ENCODE measurements around the gene CHD1. TPM values are rescaled to one million over a fixed set of nuclear protein-coding genes. Genes with fewer than 3 reads are reported as not detected.
"Not testable (repeated sequence)": the region's sequence is repeated elsewhere in the genome, so short reads cannot be mapped to it uniquely, and the experiment has no call there.

The CHD1 gene
- 10 to 100 TPM; 46.5 to 71.7 (median 70.7) TPM for polyA plus RNA-seq (ENCODE audit: insufficient read depth in 1 of 5, insufficient read length in 5 of 5, low replicate concordance in 1 of 5)
- long read RNA-seq, donor 1, transcript CHD1-205 (4 exons, 724 nt) = major isoform, 11 of 28 reads
- long read RNA-seq, donor 1, partial matches to known transcripts = 11 of 28 reads
- long read RNA-seq, donor 1, other reads (novel, unspliced or antisense) = 0 of 28 reads
- long read RNA-seq, donor 2, full-length matches to known transcripts = 11 of 20 reads
- long read RNA-seq, donor 2, partial matches to known transcripts = 9 of 20 reads
- long read RNA-seq, donor 2, other reads (novel, unspliced or antisense) = 0 of 20 reads
- long read RNA-seq, donor 3, partial matches to known transcripts = 0 of 6 reads
- long read RNA-seq, donor 3, other reads (novel, unspliced or antisense) = 0 of 6 reads
- long read RNA-seq, donor 4, transcript CHD1-205 (4 exons, 724 nt) = major isoform, 7 of 10 reads
- long read RNA-seq, donor 4, partial matches to known transcripts = 0 of 10 reads
- long read RNA-seq, donor 4, other reads (novel, unspliced or antisense) = 0 of 10 reads
- long read RNA-seq, donor 5, transcript CHD1-205 (4 exons, 724 nt) = major isoform, 11 of 25 reads
- long read RNA-seq, donor 5, partial matches to known transcripts = 11 of 25 reads
- long read RNA-seq, donor 5, other reads (novel, unspliced or antisense) = 0 of 25 reads
- long read RNA-seq, donor 6, transcript CHD1-205 (4 exons, 724 nt) = major isoform, 14 of 31 reads
- long read RNA-seq, donor 6, transcript CHD1-211 (9 exons, 2,955 nt) = minor isoform, 5 of 31 reads
- long read RNA-seq, donor 6, partial matches to known transcripts = 11 of 31 reads
- long read RNA-seq, donor 6, other reads (novel, unspliced or antisense) = 0 of 31 reads
- long read RNA-seq, donor 7, full-length matches to known transcripts = 6 of 6 reads
- long read RNA-seq, donor 7, partial matches to known transcripts = 0 of 6 reads
- long read RNA-seq, donor 7, other reads (novel, unspliced or antisense) = 0 of 6 reads
- long read RNA-seq, donor 8, partial matches to known transcripts = 0 of 1 reads
- long read RNA-seq, donor 8, other reads (novel, unspliced or antisense) = 0 of 1 reads

- DNase-seq = peak; percentile 98
Observed at GRCh38 chr5:98928873-98929709, at the start of gene CHD1. Gene CHD1, minus strand, starts transcription at chr5:98929007. Its CDS starts 2,621 bp downstream, at chr5:98926386.

- no peak for DNase-seq
Observed at GRCh38 chr5:98978528-98978927, 49.7 kb upstream of the CHD1 start.

GRCh38 chr5:98977723-98978122, 48.9 kb upstream of the CHD1 start:
- DNase-seq = no peak

- no peak for DNase-seq
Observed at GRCh38 chr5:98975682-98976407, 47.0 kb upstream of the CHD1 start.

GRCh38 chr5:98975223-98975622, 46.4 kb upstream of the CHD1 start:
- no peak for DNase-seq

GRCh38 chr5:98969400-98969799, 40.6 kb upstream of the CHD1 start:
- DNase-seq = peak in 1 of 2 donors; percentile 4

GRCh38 chr5:98968056-98968564, 39.3 kb upstream of the CHD1 start:
- DNase-seq = no peak

- no peak for DNase-seq
Observed at GRCh38 chr5:98965226-98965625, 36.4 kb upstream of the CHD1 start.

- no peak for DNase-seq
Observed at GRCh38 chr5:98964621-98965020, 35.8 kb upstream of the CHD1 start.

GRCh38 chr5:98963019-98963418, 34.2 kb upstream of the CHD1 start:
- no peak for DNase-seq

- no peak for DNase-seq
Observed at GRCh38 chr5:98962587-98962986, 33.8 kb upstream of the CHD1 start.

GRCh38 chr5:98961665-98962344, 33.0 kb upstream of the CHD1 start:
- DNase-seq = no peak

- no peak for DNase-seq
Observed at GRCh38 chr5:98957307-98957706, 28.5 kb upstream of the CHD1 start.

- not testable (repeated sequence) for DNase-seq
Observed at GRCh38 chr5:98955888-98956287, 27.1 kb upstream of the CHD1 start.

- not testable (repeated sequence) for DNase-seq
Observed at GRCh38 chr5:98955471-98955870, 26.7 kb upstream of the CHD1 start.

- DNase-seq = no peak
Observed at GRCh38 chr5:98954392-98955028, 25.7 kb upstream of the CHD1 start.

- DNase-seq = no peak
Observed at GRCh38 chr5:98942847-98943246, 14.0 kb upstream of the CHD1 start.

- no peak for DNase-seq
Observed at GRCh38 chr5:98941131-98941883, 12.5 kb upstream of the CHD1 start.
